ENCODE data around the gene NKIRAS1. TPM values are rescaled to one million over a fixed set of nuclear protein-coding genes. Genes with fewer than 3 reads are reported as not detected.
"Not testable (repeated sequence)": the region's sequence is repeated elsewhere in the genome, so short reads cannot be mapped to it uniquely, and the experiment has no call there.

Gene NKIRAS1
- total RNA-seq, 1 donor from 2014 or later: 6.3 TPM

DNA sequence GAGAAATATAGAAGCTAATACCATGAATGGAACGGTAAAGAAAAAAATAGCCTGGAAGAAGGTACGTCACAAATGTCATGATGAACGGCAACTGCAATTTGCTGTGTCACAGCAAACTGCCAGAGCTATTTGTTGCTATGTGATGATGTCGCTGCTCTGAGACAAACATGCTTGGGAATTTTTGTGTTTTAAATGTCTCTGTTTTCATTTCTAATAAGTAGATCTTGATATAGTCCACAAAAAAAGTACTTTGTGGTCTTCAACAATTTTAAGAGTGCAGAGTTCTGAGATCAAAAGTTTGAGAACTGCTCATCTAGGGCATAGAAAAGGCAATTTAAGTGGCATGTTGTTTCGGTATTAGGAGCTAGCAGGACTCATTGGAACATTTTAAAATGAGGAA lies 24.0 kb upstream of the NKIRAS1 start:
- no peak for DNase-seq (ENCODE audit: low read depth, low spot score)

DNA sequence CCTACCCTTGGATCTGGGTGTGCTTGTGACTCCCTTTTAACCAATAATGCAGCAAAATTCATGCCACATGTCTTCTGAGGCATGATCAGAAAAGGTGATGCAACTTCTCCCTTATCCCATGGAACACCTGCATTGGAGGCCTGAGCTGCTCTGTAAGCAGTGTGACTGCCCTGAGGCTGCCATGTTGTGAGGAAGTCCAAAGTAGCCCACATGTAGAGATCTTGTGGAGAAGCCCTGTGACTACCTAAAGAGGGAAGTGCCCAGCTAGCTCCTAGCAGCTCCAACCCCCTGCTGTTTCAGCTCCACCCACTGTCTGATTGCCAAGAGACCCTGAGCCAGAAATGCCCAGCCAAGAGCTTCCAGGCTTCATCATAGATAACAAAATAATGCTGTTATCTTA lies 21.9 kb upstream of the NKIRAS1 start:
- no peak for DNase-seq (ENCODE audit: low read depth, low spot score)

DNA sequence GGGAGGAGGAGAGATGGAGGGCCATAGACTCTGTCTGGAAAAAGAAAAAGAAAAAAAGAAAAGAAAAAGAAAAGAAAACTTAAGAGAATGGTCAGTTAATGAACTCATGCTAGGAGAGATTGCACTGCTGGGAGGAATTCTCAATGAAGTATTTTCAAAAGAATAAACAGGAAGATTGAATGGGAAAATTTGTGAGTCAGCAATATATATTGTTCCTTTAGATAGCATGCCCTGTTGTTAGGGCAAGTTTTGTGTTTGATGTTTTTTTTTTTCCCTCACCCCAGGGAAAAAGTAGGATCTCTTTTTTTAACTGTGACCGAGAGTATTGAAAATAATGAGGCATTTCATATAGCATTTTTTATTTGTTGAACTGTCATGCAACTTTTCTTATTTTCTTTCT lies 20.5 kb upstream of the NKIRAS1 start:
- no peak for DNase-seq (ENCODE audit: low read depth, low spot score)

DNA sequence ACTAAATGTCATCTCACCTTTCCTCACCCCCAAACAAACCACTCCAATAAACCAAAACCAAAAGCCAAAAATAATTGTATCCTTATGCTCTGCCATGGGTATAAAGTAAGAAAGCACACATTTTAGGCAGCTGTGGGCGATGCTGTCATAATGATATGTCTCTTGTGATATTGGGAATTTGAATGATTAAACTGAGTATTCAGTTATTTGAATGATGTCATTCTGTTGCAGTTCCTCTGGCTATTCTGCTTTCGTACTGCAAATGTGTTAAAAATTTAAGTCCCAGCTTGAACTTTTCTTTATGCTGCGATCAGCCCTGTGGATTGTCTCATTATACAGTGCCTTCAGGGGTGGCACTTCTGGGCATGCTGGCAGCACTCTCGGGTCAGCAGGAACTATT lies 17.5 kb upstream of the NKIRAS1 start:
- no peak for DNase-seq (ENCODE audit: low read depth, low spot score)

DNA sequence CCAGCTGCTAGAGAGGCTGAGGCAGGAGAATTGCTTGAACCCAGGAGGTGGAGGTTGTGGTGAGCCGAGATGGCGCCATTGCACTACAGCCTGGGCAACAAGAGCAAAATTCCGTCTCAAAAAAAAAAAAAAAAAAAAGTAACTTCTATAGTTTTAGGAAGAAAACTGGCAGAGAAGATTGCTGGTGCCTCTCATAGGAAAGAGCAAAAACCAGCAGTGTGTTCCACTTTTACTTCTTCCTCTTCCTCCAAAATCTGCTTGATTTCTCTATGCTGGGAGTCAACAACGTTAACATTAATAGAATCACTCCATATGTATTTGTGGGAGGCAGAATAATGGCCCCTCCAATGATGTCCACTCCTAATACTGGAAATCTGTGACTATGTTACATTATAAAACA lies 15.8 kb upstream of the NKIRAS1 start:
- DNase-seq (ENCODE audit: low read depth, low spot score): no peak

DNA sequence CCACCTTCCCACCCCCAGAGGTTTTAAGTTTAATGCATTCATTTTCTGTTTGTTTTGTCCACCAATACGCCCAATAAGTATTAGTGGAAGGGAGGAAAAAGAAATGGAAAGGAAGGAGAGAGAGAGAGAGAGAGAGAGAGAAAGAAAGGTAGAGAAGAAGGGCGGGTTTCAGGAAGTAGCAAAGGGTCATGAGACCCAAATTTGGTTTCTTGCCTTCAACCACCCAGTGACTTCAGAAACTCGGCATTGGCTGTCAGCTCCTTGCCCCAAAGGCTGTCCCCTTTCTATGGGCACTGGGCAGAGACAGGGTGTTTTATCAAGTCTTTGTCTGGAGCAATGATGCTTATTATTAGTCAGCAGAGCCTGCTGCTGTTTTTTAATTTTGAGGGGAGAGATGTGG lies 14.8 kb upstream of the NKIRAS1 start:
- DNase-seq (ENCODE audit: low read depth, low spot score): no peak

DNA sequence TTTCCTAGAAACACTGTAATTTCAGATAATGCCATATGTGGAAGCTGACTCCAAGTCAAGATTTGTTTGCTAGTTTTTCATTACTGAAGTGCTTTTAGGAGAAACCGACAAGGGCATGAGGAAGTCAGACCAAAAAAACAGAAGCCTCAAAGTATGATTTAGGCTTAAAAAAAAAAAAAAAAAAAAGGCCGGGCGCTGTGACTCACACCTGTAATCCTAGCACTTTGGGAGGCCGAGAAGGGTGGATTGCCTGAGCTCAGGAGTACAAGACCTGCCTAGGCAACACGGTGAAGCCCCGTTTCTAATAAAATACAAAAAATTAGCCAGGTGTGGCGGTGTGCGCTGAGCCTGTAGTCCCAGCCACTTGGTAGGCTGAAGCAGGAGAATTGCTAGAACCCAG lies 11.7 kb upstream of the NKIRAS1 start:
- DNase-seq (ENCODE audit: low read depth, low spot score): no peak

DNA sequence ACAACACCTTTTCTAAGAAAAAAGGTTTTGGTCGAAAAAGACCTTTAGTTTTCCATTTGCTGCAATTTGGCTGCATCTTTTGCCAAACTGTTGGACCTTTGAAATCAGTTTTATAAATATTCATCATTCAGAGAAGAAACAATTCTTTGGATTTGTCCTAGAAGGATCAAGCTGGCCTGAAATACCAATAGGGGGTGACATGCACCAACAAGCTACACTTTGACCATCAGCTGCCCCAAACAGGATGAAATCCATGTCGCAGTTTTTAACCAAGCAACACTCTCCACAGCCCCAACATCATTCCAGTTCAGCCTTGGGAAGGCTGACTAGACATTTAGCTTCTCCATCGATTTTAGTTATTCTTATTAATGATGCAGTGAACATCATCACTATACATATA lies 9.9 kb upstream of the NKIRAS1 start:
- no peak for DNase-seq (ENCODE audit: low read depth, low spot score)

DNA sequence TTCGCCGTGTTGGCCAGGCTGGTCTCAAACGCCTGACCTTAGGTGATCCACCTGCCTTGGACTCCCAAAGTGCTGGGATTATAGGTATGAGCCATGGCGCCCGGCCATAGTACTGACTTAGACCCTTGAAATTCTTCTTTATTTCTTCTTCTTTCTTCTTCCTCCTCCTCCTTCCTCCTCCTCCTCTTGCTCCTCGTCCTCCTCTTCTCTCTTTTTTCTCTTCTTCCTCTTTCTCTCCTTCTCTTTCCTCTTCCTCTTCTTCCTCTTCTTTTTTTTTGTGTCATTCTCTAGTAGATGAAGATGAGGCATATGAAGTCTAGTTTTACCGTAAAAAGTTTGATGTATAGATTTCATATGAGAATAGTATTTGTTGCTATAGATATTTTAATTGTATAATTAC lies 9.5 kb upstream of the NKIRAS1 start:
- DNase-seq (ENCODE audit: low read depth, low spot score): no peak

DNA sequence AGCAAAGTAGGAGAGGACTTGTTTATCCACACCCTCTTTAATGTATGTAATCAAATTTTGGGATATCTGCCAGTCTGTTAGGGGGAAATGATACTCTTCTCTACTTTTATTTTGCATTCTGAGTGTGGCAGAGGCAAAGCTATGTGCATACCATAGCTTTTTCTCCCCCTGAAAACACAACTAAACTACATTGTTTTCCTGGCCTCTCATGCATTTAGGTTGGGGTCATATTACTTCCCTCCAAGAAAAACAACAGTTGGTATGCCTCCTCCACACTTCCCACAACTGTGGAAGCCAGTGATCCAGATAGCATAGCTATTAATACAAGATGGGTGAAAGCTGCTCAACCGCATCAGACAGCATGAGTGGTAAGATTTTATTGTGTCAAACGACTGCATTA lies 7.0 kb upstream of the NKIRAS1 start:
- DNase-seq (ENCODE audit: low read depth, low spot score): no peak

DNA sequence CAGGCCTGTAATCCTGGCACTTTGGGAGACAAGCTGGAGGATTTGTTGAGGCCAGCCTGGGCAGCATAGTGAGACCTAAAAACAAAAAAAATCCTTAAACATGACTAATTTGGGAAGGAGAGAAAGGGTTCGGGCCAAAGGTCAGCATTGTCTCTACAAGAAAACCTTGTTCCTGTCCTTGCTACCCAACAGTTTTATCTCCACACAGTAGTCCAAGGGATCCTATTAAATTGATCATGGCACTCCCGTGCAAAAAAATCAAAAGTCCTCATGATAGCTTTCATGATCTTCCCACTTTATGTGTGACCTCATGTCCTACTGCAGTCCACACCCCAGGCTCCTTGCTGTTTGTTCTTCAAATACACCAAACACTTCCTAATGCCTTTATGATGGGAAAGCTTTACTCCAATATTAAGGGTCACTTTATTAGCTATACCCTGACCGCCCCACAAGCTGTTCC lies 4.3 kb upstream of the NKIRAS1 start:
- no peak for DNase-seq (ENCODE audit: low read depth, low spot score)

DNA sequence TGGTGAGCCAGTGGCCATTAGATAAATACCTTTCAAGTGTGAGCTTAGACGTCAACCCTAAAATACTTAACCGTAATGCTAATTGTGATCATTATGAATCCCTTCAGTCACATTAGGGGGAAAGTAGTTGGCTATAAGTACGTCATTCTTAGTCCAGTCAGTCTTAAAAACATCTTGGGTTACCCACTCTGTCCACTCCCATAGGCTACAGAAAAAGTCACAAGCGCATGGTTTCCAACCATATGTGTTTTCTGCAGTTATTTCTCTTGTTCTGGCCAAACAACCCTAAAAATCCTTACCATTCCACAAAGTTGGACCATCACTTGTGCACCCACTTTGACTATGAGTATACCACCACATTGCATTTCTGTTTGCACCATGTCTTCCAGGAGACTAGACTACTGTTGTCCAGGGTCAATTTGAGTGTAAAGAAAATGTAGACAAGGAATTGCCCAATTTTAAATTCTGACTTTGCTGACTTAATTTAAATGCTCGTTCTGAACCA lies 3.4 kb upstream of the NKIRAS1 start:
- DNase-seq (ENCODE audit: low read depth, low spot score): no peak

DNA sequence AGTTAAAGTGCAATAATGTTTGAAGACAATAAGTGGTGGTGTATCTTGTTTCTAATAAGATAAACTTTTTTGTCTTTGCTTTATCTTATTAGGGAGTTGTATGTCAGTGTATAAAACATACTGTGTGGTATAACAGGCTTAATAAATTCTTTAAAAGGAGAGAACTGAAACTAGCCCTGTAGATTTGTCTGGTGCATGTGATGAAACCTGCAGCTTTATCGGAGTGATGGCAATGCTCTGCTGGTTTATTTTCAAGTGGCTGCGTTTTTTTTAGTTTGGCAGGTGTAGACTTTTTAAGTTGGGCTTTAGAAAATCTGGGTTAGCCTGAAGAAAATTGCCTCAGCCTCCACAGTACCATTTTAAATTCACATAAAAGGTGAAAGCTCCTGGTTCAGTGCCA lies 2.8 kb upstream of the NKIRAS1 start:
- no peak for DNase-seq (ENCODE audit: low read depth, low spot score)

DNA sequence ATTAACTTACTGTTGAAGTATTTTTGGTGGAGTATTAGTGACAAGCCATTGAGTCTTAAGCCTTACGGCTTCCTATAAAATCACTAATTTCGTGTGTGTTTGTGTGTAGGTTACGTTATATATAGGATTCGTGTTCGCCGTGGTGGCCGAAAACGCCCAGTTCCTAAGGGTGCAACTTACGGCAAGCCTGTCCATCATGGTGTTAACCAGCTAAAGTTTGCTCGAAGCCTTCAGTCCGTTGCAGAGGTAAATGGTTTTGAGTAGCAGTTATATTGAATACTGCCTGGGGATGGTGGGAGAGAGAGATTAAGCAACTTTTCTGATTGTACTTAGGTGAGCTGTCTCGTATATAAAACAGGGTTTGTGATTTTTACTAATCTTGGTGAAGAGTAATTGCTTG lies 1.5 kb upstream of the NKIRAS1 start:
- DNase-seq (ENCODE audit: low read depth, low spot score): not testable (repeated sequence)

DNA sequence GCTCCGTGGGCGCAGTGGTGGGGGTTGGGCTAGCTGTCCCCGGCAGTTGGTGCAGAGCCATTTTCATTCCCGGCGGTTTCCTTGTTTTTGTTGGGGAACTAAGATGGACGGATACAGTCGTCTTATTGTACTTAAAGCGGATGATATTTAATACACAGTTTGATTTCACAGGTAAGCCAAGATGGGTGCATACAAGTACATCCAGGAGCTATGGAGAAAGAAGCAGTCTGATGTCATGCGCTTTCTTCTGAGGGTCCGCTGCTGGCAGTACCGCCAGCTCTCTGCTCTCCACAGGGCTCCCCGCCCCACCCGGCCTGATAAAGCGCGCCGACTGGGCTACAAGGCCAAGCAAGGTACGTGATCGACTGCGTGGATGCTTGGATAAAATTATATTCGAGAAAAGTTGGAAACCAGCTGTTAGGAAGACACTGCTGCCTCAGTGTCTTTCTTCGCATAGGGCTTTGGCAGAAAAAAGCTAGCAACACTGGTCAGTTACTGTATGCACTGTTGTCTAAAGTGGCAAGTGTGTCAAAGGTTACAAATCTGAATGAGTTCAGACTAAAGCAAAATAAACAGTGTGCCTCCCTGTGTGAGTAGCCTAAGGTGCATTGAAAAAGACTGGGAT lies 1.0 kb upstream of the NKIRAS1 start:
- DNase-seq (ENCODE audit: low read depth, low spot score): not testable (repeated sequence)

DNA sequence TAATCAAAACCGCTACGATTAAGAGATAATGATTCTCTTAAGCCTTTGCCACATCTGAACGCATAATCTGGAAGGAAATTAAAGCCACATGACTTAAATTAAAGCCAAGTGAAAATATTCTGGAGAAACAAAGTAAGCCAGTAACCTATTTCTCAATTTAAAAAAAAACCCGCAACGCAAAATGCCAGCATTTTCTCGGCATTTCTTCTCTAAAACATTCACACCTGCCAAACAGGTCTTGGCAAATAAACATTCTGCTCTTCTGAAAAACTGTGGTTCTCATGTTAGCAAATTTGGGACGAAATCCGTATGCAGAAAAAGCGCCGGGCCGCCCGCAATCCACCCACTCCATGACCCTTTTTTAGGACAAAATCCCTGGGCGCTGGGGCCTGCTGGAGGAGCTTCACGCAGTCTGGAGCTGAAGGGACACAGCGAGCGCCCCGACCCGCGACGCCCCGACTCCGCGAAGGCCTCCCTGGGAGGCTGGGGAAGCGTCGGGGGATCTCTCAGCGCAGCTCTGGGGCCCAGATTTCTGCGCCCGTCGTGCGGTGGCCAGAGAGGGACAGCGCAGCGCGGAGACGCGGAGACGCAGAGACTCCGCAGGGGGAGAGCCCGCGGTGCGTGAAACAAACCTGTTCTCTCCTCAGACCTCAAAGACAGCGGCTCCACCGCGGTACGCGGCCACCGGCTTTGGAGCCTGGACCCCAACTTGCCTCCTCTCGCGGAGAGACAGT lies 471 bp downstream of the NKIRAS1 start:
- no peak for DNase-seq (ENCODE audit: low read depth, low spot score)

DNA sequence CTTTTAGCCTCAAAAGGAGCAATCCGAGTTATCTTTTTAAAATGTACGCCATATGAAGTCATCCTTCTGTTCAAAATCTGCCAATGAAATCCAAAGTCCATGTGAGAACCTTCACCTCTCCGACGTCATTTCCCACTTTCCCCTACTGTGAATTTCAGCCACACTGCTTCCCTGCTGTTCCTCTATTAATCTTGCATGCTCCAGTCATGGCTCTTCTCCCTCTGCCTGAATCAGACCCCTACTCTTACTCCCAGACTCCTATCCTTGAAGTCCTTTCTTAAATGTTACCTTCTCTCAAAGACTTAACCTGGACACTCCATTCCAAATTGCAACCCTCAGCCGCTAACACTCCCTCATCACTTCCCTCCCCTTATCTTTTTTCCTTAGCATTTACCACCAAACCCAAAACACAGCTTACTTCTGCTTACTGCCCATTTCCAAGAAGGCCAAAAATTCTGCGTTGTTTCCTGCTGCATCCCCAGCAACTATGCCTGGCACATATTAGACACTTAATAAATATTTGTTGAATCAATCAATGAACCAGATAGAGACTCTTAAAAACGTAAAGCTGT lies 1.2 kb downstream of the NKIRAS1 start:
- DNase-seq (ENCODE audit: low read depth, low spot score): no peak

DNA sequence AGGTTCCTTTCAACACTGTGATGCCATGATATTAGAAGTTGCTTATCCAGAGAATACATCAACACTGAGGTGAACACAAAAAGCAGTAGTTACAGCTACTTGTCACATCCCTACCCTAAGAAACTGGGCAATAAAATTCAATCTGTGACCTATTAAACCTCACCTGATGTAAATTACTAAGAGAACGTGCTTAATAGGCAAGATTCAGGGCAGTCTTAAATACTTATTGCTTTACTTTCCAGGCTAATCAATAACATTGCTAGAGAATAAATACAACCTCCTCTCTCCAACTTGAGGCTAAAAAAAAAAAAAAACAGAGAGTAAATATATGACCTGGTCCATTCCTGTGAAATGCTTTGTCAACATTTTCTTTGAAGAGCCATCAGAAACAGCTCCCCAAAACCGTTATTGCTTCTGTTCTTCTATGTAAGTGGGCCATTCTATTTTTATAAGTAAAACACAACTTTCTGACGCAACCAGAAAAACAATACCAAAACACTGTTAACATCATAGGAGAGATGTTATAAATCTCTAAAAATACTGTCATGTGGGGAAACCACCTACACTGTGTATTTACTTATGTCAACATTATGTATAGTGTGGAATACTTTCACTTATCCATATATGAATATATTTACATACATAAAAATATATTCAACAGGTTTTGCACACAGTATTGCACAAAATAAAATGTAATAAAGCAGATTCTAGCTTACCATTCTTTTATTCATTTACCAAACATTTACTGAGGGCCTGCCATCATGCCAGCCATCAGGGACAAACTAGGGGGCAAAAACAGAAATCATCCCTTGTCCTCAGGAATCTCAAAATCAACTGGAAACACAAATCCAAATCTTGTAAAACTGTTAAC lies 2.7 kb downstream of the NKIRAS1 start:
- DNase-seq (ENCODE audit: low read depth, low spot score): no peak

DNA sequence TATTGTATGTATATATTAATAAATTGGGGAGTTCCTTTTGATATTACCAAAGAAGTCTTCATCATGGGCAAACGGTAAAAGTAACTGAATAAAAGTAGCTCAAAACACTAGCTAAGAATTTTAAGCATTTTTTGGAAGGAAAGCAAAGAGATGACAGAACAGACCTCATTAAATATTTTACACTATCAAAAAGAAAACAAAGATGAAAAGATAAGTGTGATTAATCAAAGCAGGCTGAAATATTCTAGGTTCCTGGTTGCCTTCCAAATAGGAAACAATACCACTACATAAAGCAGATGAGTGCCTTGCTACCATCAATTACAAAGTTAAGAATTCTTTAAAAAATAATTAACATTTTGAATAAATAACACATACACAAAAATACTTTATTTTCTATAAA lies 3.6 kb downstream of the NKIRAS1 start:
- no peak for DNase-seq (ENCODE audit: low read depth, low spot score)

DNA sequence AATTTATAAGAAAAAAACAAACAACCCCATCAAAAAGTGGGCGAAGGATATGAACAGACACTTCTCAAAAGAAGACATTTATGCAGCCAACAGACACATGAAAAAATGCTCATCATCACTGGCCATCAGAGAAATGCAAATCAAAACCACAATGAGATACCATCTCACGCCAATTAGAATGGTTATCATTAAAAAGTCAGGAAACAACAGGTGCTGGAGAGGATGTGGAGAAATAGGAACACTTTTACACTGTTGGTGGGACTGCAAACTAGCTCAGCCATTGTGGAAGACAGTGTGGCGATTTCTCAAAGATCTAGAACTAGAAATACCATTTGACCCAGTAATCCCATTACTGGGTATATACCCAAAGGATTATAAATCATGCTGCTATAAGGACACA lies 4.5 kb downstream of the NKIRAS1 start:
- DNase-seq (ENCODE audit: low read depth, low spot score): not testable (repeated sequence)

DNA sequence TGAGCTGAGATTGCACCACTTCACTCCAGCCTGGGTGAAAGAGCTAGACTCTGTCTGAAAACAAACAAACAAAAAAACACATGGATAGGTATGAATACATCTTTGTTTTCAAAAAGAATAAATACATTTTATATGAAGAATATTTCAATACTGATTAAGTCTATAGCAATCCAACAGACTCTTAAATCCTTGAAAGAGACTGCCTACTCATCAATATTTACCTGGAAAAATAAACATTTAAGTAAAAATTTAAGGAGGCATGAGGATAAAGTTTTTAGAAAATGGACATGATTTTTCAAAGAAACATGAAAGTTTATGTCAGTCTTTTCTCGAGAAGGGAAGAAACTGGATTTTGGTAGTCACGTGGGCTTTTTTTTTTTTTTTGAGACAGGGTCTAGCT lies 5.4 kb downstream of the NKIRAS1 start:
- DNase-seq (ENCODE audit: low read depth, low spot score): no peak

DNA sequence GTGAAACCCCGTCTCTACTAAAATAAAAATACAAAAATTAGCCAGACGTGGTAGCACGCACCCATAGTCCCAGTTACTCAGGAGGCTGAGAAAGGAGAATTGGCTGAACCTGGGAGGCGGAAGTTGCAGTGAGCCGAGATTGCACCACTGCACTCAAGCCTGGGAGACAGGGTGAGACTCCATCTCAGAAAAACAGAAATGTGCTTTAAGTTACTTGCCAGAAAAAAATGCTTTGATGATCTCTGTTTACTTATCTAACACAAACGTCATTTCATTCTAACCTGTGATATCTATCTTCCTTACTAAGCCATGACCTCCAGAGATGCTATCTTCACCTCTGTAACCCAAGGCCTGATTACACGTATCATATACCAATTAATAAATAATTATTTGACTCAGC lies 7.4 kb downstream of the NKIRAS1 start:
- DNase-seq (ENCODE audit: low read depth, low spot score): no peak
